NCI-H2196 (cell line): Measurements from ENCODE around the gene RILPL1.
"Not testable (repeated sequence)": the region's sequence is repeated elsewhere in the genome, so short reads cannot be mapped to it uniquely, and the experiment has no call there.

Source experiments
- DNase-seq: peaks from one replicate; lab custom pipeline; 2025; ENCODE audit not compliant: unreplicated experiment; lab: John Stamatoyannopoulos, UW

Gene RILPL1, protein sequence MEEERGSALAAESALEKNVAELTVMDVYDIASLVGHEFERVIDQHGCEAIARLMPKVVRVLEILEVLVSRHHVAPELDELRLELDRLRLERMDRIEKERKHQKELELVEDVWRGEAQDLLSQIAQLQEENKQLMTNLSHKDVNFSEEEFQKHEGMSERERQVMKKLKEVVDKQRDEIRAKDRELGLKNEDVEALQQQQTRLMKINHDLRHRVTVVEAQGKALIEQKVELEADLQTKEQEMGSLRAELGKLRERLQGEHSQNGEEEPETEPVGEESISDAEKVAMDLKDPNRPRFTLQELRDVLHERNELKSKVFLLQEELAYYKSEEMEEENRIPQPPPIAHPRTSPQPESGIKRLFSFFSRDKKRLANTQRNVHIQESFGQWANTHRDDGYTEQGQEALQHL

DNA sequence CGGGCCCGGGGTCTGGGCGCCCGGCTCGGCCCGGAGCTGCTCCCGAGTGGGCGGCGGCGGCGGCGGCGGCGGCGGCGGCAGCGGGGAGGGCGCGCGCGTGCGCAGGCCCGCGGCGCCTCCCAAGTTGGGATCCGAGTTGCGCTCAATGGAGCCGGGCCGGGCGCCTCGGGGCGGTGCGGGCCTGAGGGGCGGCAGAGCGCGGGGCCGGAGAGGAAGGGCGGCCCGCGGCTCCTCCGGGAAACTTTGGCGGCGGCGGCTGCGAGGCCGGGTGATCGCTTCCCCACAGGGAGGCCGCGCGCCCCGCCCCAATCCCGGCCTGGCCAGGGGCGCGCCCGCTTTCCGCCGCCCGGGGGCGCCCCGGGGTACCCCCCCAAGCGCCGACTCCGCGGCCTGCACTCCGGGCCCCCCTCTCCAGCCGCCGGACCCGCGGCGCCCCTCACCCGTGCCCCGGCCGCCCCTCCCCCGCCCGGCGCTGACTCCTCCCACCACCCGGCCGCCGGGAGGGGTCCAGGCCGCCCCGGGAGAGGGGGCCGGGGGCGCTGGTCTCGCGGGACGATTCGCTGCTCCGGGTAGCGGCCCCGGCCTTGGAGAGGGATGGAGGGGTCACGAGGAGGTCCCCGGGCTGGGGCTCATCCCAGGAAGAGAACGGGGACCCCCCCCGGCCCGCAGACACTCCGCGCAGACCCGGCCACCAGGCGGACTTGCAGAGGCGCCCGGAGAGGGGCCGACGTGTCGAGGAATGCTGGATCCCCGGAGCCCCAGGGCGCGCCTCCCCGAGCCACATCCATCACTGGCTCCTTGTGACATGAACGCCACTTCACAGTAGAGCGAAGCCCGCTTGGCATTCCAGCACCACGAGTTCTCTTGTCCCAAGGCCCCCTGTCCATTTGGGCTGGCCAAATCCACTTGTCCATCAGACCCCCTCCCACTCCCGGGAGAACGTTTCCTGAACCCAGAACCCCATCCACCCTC, at the start of gene RILPL1:
RILPL1 (minus strand) TSS at position 48 of the 972 bp plus-strand sequence. CDS start 237 bp downstream, outside the sequence.
- DNase-seq: peak; percentile 44

DNA sequence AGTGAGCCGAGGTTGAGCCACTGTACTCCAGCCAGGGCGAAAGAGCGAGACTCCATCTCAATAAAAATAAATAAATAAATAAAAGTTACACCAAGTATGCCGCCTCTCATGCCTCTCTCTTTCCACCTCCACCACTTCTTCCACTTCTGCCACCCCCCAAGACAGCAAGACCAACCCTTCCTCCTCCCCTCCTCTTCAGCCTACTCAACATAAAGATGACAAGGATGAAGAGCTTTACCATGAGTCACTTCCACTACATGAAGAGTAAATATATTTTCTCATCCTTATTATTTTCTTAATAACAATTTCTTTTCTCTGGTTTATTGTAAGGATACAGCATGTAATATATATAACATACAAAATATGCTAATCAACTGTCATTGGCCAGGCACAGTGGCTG, 47.3 kb upstream of the RILPL1 start:
- DNase-seq: no peak

DNA sequence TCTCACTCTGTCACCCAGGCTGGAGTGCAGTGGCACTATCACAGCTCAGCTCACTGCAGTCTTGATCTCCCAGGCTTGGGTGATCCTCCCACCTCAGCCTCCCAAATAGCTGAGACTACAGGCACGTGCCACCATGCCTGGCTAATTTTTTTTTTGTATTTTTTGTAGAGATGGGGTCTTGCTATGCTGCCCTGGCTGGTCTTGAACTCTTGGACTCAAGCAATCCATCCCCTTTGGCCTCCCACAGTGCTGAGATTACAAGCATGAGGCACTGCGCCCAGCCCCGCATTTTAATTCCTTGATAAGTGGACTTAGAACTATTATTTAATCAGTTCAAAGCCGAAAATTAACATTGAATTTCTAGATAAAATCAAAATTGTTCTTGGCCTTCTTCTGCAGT, 45.3 kb upstream of the RILPL1 start:
- DNase-seq: not testable (repeated sequence)

DNA sequence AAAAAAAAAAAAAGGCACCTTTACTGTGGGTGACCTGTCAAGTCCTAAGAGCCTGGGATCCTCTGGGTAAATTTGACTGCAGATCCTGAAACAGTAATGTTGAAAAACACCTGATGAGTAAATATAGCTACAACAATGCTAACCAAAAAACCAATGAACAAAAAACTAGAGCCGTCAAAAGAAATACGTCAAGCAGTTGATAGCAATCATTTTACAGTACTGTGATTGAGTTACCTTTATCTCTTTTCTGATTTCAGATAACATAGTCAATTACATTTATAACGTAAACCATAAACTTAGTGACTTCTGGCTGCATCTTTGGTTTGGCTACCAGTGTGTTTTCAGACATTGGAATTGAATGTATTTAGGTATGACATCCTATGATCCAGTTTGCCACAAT, 44.7 kb upstream of the RILPL1 start:
- no peak for DNase-seq

DNA sequence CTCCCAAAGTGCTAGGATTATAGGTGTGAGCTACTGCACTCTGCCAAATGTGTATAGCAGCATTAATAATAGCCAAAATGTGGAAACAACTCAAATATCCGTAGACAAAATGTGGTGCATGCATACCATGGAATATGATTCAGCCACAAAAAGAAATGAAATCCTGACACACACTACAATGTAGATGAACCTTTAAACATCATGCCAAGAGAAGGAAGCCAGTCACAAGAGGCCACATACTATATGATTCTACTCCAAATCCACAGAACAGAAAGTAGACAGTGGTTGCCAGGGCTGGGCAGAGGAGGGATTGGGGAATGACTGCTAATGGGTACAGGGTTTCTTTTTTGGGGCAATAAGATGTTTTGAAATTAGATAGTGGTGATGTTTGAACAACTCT, 43.1 kb upstream of the RILPL1 start:
- no peak for DNase-seq

DNA sequence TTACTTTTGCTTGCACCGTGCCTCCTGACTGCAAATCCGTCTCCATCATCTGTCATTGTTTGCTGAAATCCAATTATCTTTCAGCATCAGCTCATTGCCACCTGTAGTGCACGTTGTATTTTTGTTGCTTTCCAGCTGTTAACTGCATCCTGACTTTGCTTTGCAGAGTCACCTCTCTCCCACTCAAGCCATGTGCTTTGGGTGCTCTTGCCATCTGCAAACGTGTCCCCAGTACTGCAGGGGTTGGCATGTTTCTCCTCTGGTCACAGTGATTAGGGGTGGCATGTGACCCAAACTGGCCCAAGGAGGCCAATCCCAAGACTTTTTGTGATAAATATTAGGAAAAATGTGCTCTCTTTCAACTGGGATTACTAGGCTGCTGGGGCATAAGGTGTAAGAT, 40.4 kb upstream of the RILPL1 start:
- no peak for DNase-seq

DNA sequence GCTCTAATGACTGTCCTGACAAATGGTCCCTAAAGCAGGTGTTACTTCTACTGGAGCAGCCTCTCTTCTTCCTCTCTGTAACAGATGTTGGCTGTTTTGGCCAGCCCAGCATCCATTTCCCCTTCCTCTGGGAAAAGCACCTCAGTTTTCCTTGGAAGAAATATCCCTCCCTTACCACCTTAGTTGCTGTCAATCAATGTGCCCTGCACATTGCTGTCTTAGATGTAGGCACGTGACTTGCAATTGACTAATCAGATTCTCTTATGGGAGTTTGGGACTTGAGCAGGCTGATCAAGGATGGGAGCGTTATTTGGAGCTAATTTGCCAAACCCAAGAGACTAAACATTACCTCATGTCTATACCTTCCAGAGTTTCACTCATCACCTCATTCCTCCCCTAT, 38.9 kb upstream of the RILPL1 start:
- no peak for DNase-seq

DNA sequence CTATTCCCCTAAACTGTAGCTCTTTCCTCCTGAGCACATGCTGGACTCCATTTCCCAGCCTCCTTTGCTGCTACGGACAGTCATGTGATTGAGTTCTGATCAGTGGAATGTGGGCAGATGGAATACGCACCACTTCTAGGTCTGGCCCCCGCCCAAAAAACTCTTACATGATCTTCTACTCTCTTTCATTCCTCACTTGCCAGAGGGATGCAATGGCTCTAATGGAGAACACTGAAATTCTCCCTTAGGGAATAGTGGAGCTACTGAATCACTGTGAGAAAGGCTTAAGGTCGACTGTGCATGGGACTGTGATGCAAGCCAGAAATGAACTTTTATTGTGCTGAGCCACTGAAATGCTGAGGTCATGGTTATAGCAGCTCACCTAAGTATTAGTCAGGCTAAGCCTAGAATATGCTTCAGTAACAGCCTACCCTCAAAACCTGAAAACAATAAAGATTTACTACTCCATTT, 37.9 kb upstream of the RILPL1 start:
- DNase-seq: peak; percentile 6

DNA sequence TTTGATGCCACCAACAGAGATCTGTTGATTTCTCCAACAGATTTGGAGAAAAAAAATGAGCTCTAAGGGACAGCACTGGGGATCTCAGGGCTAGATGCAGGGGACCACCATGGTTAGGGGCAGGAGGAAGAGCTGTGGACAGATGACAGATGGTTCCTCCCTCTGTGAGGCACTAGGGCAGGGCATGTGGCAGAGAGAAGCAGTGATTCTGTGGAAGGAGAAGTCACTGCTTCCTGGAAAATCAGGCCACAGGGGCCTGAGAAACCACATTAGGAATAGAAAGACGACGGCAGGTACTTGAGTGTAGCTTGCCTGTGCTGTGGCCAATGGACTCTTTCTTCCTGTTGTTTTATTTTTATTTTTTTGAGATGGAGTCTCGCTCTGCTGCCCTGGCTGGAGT, 25.9 kb upstream of the RILPL1 start:
- no peak for DNase-seq

DNA sequence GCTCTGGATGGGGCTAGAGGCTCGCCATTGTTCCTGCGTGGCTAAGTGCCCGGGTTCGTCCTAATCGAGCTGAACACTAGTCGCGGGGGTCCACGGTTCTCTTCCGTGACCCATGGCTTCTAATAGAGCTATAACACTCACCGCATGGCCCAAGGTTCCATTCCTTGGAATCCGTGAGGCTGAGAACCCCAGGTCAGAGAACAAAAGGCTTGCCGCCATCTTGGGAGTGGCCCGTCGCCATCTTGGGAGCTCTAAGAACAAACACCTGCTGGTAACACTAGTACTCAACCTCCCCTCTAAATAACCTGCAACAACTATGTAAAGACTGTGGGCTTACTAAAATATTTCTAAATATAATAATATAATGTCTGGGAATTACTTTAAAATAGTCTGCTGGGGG, 25.0 kb upstream of the RILPL1 start:
- DNase-seq: not testable (repeated sequence)

DNA sequence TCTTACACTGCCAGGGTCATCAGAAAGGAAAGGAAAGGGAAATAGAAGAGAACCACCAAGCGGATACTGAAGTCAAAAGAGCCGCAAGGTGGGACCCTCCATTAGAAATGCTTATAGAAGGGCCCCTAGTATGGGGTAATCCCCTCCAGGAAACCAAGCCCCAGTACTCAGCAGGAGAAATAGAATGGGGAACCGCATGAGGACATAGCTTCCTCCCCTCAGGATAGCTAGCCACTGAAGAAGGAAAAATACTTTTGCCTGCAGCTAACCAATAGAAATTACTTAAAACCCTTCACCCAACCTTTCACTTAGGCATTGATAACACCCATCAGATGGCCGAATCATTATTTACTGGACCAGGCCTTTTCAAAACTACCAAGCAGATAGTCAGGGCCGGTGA, 21.3 kb upstream of the RILPL1 start:
- DNase-seq: not testable (repeated sequence)

DNA sequence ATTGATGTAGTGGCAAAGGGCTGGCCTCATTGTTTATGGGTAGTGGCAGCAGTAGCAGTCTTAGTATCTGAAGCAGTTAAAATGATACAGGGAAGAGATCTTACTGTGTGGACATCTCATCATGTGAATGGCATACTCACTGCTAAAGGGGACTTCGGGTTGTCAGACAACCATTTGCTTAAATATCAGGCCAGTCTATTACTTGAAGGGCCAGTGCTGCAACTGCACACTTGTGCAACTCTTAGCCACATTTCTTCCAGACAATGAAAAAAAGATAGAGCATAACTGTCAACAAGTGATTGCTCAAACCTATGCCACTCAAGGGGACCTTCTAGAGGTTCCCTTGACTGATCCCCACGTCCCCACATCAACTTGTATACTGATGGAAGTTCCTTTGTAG, 20.6 kb upstream of the RILPL1 start:
- DNase-seq: not testable (repeated sequence)

DNA sequence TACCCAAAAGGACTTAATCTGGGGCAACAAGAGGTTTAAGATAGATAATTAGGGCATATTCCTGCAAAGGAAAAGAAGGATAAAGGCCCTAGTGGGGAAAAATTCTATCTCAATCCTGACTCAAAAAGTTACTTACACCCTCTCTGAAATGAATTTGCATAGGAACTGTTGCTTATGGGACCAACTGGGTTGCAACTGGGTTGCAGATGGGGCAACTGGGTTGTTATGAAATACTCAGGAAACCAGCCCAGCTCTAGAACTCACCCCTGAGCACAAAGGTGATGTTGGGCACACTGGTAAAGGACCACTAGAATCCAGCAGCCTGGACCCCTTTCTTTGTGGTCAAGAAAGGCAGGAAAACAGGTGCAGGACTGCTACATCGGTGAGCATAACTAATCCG, 17.2 kb upstream of the RILPL1 start:
- no peak for DNase-seq

DNA sequence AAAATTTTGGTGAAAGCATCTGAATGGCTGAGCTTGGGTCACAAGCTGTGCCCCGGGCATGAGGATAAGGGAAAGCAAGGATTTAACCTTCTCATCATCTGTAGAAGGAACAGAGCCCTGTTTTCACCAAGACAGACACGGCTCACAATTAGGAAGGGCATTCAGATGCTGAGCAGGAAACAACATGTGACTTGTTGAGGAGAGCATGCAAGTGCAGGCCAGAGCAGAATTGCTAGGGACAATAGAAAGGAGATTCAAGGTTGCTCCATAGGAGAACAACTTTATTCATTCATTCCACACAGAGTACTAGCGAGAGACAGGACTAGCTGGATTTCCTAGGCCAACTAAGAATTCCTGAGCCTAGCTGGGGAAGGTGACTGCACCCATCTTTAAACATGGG, 14.6 kb upstream of the RILPL1 start:
- no peak for DNase-seq

DNA sequence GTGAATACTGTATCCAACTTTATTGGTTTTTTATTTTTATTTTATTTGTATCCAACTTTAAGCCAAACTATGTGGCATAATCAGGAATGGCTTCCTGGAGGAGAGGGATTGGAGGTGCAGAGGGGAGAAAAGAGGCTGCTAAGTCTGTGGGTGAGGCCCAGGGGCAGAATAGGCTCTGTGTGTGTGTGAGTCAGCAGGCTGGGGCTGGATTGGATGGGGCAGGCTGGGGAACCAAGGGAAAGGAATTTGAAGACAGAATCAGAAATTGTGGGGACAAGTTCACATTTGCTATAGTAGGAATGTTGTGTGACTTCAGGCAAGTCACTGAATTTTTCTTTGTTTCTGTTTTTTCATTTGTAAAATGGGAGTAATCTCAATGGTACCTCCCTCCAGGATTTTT, 12.8 kb upstream of the RILPL1 start:
- DNase-seq: no peak

DNA sequence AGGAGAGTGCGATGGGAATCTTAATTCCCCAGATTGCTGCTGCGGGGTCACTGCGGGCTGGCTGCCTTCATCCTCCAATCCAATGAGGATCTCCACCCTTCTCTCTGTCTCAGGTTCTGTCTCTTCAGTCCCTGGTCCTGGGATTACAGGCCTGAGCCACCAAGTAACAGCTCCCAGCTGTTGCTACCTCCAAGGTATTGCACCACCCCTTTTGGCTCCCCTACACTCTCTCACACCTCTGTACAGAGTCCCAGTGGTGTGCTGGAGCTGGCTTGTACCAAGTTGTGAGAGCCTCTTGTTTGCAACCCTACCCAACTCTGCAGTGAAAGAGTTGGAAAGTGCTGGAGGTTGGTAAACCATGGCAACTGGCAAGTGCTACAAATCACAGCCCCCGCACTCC, 10.0 kb upstream of the RILPL1 start:
- DNase-seq: no peak

DNA sequence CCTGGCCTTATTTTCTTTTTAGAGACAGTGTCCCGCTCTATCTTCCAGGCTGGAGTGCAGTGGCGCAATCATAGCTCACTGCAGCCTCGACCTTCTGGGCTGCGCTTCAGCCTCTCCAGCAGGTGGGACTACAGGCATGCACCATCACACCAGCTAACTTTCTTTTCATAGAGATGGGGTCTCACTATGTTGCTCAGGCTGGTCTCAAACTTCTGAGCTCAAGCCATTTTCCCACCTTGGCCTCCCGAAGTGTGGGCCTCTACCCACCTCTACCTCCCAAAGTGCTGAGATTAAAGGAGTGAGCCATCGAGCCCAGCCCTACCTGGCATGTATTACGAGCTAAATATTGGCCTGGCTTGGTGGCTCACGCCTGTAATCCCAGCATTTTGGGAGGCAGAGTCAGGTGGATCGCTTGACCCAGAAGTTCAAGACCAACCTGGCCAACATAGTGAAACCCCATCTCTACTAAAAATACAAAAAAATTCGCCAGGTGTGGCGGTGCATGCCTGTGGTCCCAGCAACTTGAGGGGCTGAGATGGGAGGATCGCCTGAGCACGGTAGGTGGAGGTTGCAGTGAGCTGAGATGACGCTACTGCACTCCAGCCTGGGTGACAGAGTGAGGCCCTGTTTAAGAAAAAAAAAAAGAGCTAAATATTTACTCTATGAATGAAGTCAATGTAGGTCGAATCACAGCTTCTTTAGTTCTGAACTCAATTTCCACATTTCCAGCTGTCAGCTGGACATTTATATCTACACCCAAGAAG, 7.6 kb upstream of the RILPL1 start:
- no peak for DNase-seq

DNA sequence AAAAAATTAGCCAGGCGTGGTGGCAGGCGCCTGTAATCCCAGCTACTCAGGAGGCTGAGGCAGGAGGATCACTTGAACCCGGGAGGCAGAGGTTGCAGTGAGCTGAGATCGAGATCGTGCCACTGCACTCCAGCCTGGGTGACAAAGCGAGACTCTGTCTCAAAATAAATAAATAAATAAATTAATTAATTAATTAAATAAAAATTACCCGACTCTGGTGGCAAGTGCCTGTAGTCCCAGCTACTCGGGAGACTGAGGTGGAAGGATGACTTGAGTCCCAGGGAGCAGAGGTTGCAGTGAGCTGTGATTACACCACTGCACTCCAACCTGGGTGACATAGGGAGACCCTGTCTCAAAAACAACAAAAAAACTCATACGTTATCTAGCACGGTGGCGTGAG, 2.4 kb upstream of the RILPL1 start:
- not testable (repeated sequence) for DNase-seq

DNA sequence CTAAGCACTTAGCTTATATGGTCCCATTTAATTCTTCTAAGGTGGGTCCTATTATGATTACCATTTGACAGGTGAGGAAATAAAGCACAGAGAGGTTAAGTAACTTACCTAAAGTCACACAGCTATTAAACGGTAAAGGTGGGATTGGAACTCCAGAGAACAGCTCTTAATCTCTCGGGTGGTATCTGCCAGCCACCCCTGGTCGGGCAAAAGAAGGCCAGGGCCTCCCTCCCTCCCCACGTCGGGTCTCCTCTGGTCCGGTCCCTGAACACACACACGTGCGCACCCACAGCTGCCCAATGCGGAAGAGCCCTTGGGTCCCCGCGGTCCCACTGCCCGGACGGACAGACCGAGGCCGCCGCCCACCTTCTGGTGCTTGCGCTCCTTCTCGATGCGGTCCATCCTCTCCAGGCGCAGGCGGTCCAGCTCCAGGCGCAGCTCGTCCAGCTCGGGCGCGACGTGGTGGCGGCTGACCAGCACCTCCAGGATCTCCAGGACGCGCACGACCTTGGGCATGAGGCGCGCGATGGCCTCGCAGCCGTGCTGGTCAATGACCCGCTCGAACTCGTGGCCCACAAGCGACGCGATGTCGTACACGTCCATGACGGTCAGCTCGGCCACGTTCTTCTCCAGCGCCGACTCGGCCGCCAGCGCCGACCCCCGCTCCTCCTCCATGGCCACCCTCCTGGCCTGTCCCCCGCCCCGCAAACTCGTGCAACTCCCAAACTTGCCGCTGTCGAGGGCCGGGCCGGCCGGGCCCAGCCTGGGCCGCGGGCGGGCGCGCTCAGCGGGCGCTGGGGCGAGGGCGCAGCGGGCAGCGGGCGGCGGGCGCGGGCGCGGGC, 490 bp downstream of the RILPL1 start:
- peak; percentile 28 for DNase-seq

DNA sequence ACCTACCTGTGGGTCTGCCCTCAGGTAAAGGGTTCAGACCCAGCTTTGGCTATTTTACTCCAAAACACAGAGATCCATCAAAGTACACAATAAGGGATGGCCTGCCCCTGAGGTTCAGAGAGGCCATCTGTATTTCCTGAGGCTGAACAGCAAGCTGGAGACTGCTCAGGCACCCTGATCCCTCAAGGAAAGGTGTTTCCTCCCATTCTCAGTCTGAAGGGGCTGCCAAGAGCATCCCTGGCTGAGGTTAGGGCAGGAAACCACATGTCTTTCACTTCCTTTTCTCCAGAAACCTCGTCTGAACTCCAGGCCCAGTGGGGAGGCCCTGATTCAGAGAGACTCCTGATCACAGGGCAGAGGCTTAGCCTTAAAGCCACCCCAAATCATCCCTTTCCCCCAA, 1.5 kb downstream of the RILPL1 start:
- DNase-seq: no peak
